OCI-LY3 (cell line): ENCODE data around the gene NCOA3.

ENCODE experiments used
- H2AFZ ChIP-seq: fragments of 200-600, 300-600 bp; shearing (Covaris generic); 2 replicates; pipeline ENCODE4 v1.6.0; 2014; ENCODE audit warnings: antibody characterized with exemption, low read depth, low read length
- H3K27ac ChIP-seq: fragments of 200-600, 300-600 bp; sonication (generic); 2 replicates; pipeline ENCODE4 v1.5.1; 2014; ENCODE audit warnings: mild to moderate bottlenecking, low read length, moderate library complexity, mixed read lengths
- H3K27me3 ChIP-seq: fragments of 200-600, 300-600 bp; sonication (generic); 2 replicates; pipeline ENCODE4 v1.6.1; 2014; ENCODE audit warnings: low read depth, low read length, mixed read lengths
- H3K36me3 ChIP-seq: fragments of 200-600, 300-600 bp; sonication (generic); replicated peaks from 2 replicates; pipeline ENCODE3; 2014; ENCODE audit warnings: low read depth, low read length, mixed read lengths
- H3K4me1 ChIP-seq: fragments of 300-600, 200-600 bp; sonication (generic); 2 replicates; pipeline ENCODE4 v1.6.1; 2014; ENCODE audit warnings: low read length, mixed read lengths
- H3K4me2 ChIP-seq: fragments of 200-600, 300-600 bp; sonication (generic); 2 replicates; pipeline ENCODE4 v1.6.1; 2014; ENCODE audit warnings: low read length, mixed read lengths
- H3K4me3 ChIP-seq: fragments of 300-600, 200-600 bp; sonication (generic); 2 replicates; pipeline ENCODE4 v1.5.1; 2014; ENCODE audit warnings: antibody characterized with exemption, mild to moderate bottlenecking, low read length, moderate library complexity
- H3K79me2 ChIP-seq: fragments of 300-600, 200-600 bp; shearing (Covaris generic); 2 replicates; pipeline ENCODE4 v1.6.1; 2014; ENCODE audit warnings: mild to moderate bottlenecking, low read length, mixed read lengths
- H3K9ac ChIP-seq: fragments of 300-600, 200-600 bp; shearing (Covaris generic); 2 replicates; pipeline ENCODE4 v1.6.0; 2014; ENCODE audit warnings: mild to moderate bottlenecking, low read length, moderate library complexity
- H3K9me3 ChIP-seq: fragments of 200-600, 300-600 bp; shearing (Covaris generic); 2 replicates; pipeline ENCODE4 v1.6.1; 2014; ENCODE audit warnings: low read length, mixed read lengths; ENCODE audit not compliant: insufficient read depth
- H4K20me1 ChIP-seq: fragments of 200-600, 300-600 bp; sonication (generic); 2 replicates; pipeline ENCODE4 v1.6.1; 2016; ENCODE audit warnings: low read length, mixed read lengths; ENCODE audit not compliant: insufficient read depth
- EZH2phosphoT487 ChIP-seq: fragments of 200-600 bp; shearing (Covaris generic); IDR thresholded peaks from 2 replicates; pipeline ENCODE4 v1.6.1; 2018; ENCODE audit warnings: antibody characterized with exemption, mixed run types, low read depth
- TF ChIP-seq, protein P1 (sequence below): fragments of 200-600, 300-600 bp; sonication (generic); IDR thresholded peaks from 2 replicates; pipeline ENCODE4 v1.5.1; 2014; ENCODE audit warnings: antibody characterized with exemption, low read length, low read depth

Gene NCOA3

DNA sequence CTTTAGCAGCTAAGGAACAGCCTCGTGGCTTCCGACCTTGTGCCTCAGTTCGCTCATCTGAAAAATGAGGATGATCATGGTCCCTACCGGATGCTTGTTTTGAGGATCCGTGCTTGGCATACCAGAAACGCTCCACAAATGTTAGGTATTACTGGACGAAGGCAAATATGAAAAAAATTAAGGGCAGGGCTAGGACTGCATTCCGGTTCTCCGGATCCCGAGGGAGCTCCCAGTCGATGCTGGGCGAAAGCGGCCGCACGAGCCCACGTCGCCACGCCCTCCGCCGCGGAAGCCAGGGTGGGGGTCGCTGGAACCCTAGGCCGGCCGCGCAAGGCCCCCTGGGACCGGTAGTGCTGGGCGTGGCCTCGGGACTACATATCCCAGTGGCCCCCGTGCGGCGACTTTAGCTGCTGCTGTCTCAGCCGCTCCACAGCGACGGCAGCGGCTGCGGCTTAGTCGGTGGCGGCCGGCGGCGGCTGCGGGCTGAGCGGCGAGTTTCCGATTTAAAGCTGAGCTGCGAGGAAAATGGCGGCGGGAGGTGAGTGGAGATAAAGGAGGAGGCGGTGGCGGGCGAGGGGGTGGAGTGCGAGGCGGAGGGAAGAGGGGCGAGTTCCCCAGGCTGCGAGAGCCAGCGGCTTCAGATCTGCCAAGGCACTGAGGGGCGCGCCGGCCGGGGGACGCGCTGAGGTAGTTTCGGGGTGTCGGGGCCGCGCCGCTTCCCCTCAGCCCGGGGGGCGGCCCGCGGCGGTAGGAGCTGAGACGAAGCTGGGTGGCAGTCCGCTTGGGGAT lies at the start of gene NCOA3:
Gene NCOA3, plus strand, starts transcription at position 406 of the 789 bp plus-strand sequence. CDS start 120,361 bp downstream, outside the sequence.
- peaks cover 23% of the 10 kb centered on the region for H3K36me3 ChIP-seq
- no peaks in the 10 kb centered on the region for H3K9me3 ChIP-seq
- H3K4me2 ChIP-seq, result peak within 1 kb of the TSS; percentile 86
- peak within 1 kb of the TSS; percentile 88 for H3K9ac ChIP-seq
- H3K79me2 ChIP-seq, result peaks cover 69% of the 10 kb centered on the region
- H3K27ac ChIP-seq, result peak within 1 kb of the TSS; percentile 80
- peaks cover 54% of the 10 kb centered on the region for H3K4me1 ChIP-seq
- no peaks in the 10 kb centered on the region; the same call in 1 of the 2 replicates for H3K27me3 ChIP-seq
- H4K20me1 ChIP-seq, result peaks cover 33% of the 10 kb centered on the region
- peak within 1 kb of the TSS; percentile 43; the same call in 1 of the 2 replicates for H2AFZ ChIP-seq
- peak within 1 kb of the TSS; percentile 79 for H3K4me3 ChIP-seq
- TF ChIP-seq, protein P1, sequence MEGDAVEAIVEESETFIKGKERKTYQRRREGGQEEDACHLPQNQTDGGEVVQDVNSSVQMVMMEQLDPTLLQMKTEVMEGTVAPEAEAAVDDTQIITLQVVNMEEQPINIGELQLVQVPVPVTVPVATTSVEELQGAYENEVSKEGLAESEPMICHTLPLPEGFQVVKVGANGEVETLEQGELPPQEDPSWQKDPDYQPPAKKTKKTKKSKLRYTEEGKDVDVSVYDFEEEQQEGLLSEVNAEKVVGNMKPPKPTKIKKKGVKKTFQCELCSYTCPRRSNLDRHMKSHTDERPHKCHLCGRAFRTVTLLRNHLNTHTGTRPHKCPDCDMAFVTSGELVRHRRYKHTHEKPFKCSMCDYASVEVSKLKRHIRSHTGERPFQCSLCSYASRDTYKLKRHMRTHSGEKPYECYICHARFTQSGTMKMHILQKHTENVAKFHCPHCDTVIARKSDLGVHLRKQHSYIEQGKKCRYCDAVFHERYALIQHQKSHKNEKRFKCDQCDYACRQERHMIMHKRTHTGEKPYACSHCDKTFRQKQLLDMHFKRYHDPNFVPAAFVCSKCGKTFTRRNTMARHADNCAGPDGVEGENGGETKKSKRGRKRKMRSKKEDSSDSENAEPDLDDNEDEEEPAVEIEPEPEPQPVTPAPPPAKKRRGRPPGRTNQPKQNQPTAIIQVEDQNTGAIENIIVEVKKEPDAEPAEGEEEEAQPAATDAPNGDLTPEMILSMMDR, result peak; percentile 38; the same call in 1 of the 2 replicates
- TF ChIP-seq EZH2phosphoT487, result no peak

DNA sequence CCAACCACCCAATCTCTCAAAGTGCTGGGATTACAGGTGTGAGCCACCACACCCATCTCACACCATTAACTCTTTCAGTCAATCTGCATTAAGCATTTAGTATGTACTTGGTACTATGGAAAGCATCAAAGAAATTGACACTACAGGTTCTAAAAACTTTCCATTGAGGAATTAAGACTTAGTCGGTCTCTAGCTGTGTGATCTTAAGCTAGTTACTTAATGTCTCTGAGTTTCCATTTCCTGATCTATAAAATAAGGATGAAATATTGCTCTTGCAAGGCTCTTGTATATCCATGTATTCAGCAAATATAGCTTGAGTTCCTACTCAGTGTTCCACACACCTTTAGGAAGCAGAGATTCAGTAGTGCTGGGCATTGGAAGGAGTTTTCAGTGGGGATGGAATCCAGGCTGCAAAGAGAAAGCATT lies 48.9 kb upstream of the NCOA3 start:
- no peaks in the 10 kb centered on the region for H3K36me3 ChIP-seq
- H3K79me2 ChIP-seq, result no peaks in the 10 kb centered on the region
- peak overlapping the region; percentile 73 for H2AFZ ChIP-seq
- no peaks in the 10 kb centered on the region for H3K27me3 ChIP-seq
- H4K20me1 ChIP-seq, result no peaks in the 10 kb centered on the region
- peaks cover 38% of the 10 kb centered on the region for H3K4me1 ChIP-seq
- no peak overlapping the region for H3K27ac ChIP-seq
- TF ChIP-seq, protein P1, result no peak
- TF ChIP-seq EZH2phosphoT487, result no peak
- H3K4me3 ChIP-seq, result no peak overlapping the region
- H3K9ac ChIP-seq, result no peak overlapping the region
- H3K9me3 ChIP-seq, result no peaks in the 10 kb centered on the region
- H3K4me2 ChIP-seq, result peak overlapping the region; percentile 46

DNA sequence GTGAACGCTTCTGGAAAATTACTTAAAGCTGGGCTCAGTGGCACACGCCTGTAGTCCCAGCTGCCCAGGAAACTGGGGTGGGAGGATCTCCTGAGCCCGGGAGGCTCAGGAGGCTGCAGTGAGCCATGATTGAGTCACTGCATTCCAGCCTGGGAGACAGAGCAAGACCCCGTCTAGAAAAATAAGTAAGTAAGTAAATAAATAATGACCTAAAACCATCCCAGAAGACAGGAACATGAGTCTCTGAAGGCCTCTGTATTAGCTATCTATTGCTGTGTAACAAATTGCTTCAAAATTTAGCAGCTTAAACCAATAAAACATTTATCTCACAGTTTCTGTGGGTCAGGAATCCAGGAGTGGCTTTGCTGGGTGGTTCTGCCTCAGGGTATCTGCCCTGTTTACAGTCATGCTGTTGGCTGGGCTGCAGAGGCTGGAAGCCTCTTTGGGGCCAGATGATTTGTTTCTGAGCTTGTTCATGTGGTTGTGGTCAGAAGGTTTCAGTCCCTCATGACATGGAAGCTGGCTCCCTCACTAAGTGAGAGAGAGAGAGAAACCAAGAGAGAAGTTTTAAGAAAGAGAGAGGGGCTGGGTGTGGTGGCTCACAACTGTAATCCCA lies 48.4 kb upstream of the NCOA3 start:
- H3K36me3 ChIP-seq, result no peaks in the 10 kb centered on the region
- peak overlapping the region; percentile 15 for H3K27ac ChIP-seq
- H3K79me2 ChIP-seq, result no peaks in the 10 kb centered on the region
- peak overlapping the region; percentile 7; the same call in 1 of the 2 replicates for H3K9ac ChIP-seq
- H3K4me1 ChIP-seq, result peaks cover 33% of the 10 kb centered on the region
- no peaks in the 10 kb centered on the region for H3K27me3 ChIP-seq
- H3K4me2 ChIP-seq, result peak overlapping the region; percentile 46
- TF ChIP-seq, protein P1, result no peak
- TF ChIP-seq EZH2phosphoT487, result no peak
- no peaks in the 10 kb centered on the region for H3K9me3 ChIP-seq
- no peaks in the 10 kb centered on the region for H4K20me1 ChIP-seq
- H2AFZ ChIP-seq, result peak overlapping the region; percentile 73
- H3K4me3 ChIP-seq, result peak overlapping the region; percentile 7; the same call in 1 of the 2 replicates
